ENCODE data around the gene REEP2.

DNA sequence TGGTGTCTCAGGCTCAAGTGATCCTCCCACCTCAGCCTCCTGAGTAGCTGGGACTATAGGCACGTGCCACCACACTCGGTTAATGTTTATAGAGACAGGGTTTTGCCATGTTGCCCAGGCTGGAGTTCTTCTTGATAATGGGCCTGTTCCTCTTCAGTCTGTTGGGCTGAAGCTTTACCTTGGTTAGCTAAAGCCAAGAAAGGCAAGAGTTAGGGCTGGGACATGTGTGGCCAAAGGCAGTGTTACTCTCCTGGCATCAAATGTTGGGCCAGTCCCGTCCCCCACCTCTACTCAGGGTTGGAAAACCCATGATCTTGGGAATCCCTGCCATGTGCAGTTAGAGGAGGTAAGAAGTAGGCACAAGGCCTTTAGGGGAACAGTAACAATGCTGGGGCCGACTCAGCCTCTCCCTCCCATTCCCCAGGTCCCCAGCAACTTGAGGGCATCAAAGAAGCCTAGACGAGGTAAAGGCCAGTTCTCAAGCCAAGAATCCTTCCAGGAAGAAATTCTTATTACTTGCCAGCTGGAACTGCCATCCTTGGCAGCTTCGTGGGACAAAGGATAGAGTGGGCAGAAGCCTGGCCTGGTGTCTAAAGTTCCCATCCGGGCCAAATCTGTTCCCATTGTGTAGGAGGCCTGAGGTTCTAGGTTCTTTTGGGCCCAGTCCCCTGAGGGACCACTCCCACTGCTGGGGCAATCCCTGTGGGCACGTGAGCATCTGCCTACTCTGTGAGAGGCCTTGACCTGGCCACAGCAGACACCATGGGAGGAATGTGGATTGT is 30.9 kb downstream of the REEP2 start:
- TF ChIP-seq CTCF (IDR thresholded peaks at IDR 0.05) = no peak
- no peak for TF ChIP-seq POLR2A (IDR thresholded peaks at IDR 0.05)

All from heart left ventricle (tissue), 13 donors.